ENCODE results near the gene PROP1.

GRCh38 chr5:177994063-177994462 is 2.0 kb downstream of the PROP1 start:
- TF ChIP-seq CTCF (IDR thresholded peaks at IDR 0.05; ENCODE audit: low read depth, low read length, missing input control) (no peak), EGR1 (IDR thresholded peaks at IDR 0.05; ENCODE audit: low read depth in 2 of 2) (no peak), SP1 (IDR thresholded peaks at IDR 0.05) (no peak), GABPA (IDR thresholded peaks at IDR 0.05 in 1 of 2, conservative IDR thresholded peaks at IDR 0.05 in 1 of 2) (no peak), ZBTB33 (IDR thresholded peaks at IDR 0.05) (no peak), MAX (IDR thresholded peaks at IDR 0.05) (no peak), REST (IDR thresholded peaks at IDR 0.05) (no peak), YY1 (IDR thresholded peaks at IDR 0.05) (no peak), RAD21 (IDR thresholded peaks at IDR 0.05) (no peak), ATF3 (IDR thresholded peaks at IDR 0.05) (no peak), TAF1 (conservative IDR thresholded peaks at IDR 0.05) (no peak), JUND (IDR thresholded peaks at IDR 0.05) (no peak)
